ENCODE measurements around the gene ZNG1B.
"Not testable (repeated sequence)": the region's sequence is repeated elsewhere in the genome, so short reads cannot be mapped to it uniquely, and the experiment has no call there.

- not testable (repeated sequence) for TF ChIP-seq CTCF (IDR thresholded peaks at IDR 0.05; ENCODE audit: poor library complexity, severe bottlenecking); EZH2 (IDR thresholded peaks at IDR 0.05; ENCODE audit: borderline replicate concordance, insufficient read depth, low read length, poor library complexity, severe bottlenecking); POLR2AphosphoS5 (IDR thresholded peaks at IDR 0.05)
These were observed 78.0 kb downstream of the ZNG1B start for GRCh38 chr2:113515457-113515856.
